ENCODE results near the gene LRRC23.

- TF ChIP-seq POLR2AphosphoS5 (IDR thresholded peaks at IDR 0.05; ENCODE audit: insufficient read depth in 1 of 2, low read depth in 1 of 2) (no peak), CTCF (IDR thresholded peaks at IDR 0.05) (no peak), POLR2A (IDR thresholded peaks at IDR 0.05) (no peak)
Observed at GRCh38 chr12:6896846-6897435, 7.7 kb upstream of the LRRC23 start.

All from vagina (tissue), 2 donors.